ENCODE data around the gene CFB. TPM values are rescaled to one million over a fixed set of nuclear protein-coding genes. Genes with fewer than 3 reads are reported as not detected.
A peak's percentile ranks its signal among the peaks of the same experiment; 100 is the strongest.

Gene CFB
- total and polyA plus RNA-seq, 9 of the 15 experiments (the other 6 are each of a cell fraction or from before 2014, with no cell fraction given): 0.08 to 0.91 (median 0.22) TPM; not detected in 4

GRCh38 chr6:31948753-31949413, 3.0 kb downstream of the CFB start (continued):
- TF ChIP-seq STAT6 (CRISPR knock-in tag; IDR thresholded peaks at IDR 0.05): no peak
- TF ChIP-seq MCM2 (IDR thresholded peaks at IDR 0.05; ENCODE audit: low read depth): no peak
- no peak for TF ChIP-seq ZNF41 (CRISPR knock-in tag; conservative IDR thresholded peaks at IDR 0.05)
- no peak for TF ChIP-seq HDAC8 (tag; IDR thresholded peaks at IDR 0.05)
- peak; percentile 74; the same call in 1 of the 2 replicates for TF ChIP-seq OTX1 (CRISPR knock-in tag; IDR thresholded peaks at IDR 0.05)
- TF ChIP-seq CAMTA2 (CRISPR knock-in tag; conservative IDR thresholded peaks at IDR 0.05): no peak
- no peak for TF ChIP-seq TRIM25 (IDR thresholded peaks at IDR 0.05; ENCODE audit: borderline replicate concordance)
- peak; percentile 81 for TF ChIP-seq SMARCE1 (IDR thresholded peaks at IDR 0.05)
- TF ChIP-seq NCOA2 (IDR thresholded peaks at IDR 0.05; ENCODE audit: partially characterized antibody in 2 of 2): no peak
- TF ChIP-seq ZNF644 (tag; IDR thresholded peaks at IDR 0.05; ENCODE audit: low read depth): no peak
- no peak for TF ChIP-seq BRD4 (IDR thresholded peaks at IDR 0.05)
- no peak for TF ChIP-seq EWSR1 (IDR thresholded peaks at IDR 0.05; ENCODE audit: borderline replicate concordance, low read depth, partially characterized antibody)
- no peak for TF ChIP-seq CEBPZ (IDR thresholded peaks at IDR 0.05; ENCODE audit: borderline replicate concordance, low read depth, low read length)
- no peak for TF ChIP-seq UBTF (IDR thresholded peaks at IDR 0.05; ENCODE audit: borderline replicate concordance in 1 of 2, low read depth in 2 of 2, low read length in 2 of 2)
- no peak for TF ChIP-seq MLX (CRISPR knock-in tag; conservative IDR thresholded peaks at IDR 0.05)
- peak; percentile 83 for TF ChIP-seq EHMT2 (IDR thresholded peaks at IDR 0.05)
- TF ChIP-seq ZNF316 (IDR thresholded peaks at IDR 0.05): no peak
